GM18858 (cell line): ENCODE data around the gene OGFOD3.
"Not testable (repeated sequence)": the region's sequence is repeated elsewhere in the genome, so short reads cannot be mapped to it uniquely, and the experiment has no call there.

Source experiments
- ATAC-seq: cut with Tn5 transposase; IDR thresholded peaks from one replicate; pipeline ENCODE4 v1.9.1; 2021; ENCODE audit not compliant: unreplicated experiment

The OGFOD3 gene

DNA sequence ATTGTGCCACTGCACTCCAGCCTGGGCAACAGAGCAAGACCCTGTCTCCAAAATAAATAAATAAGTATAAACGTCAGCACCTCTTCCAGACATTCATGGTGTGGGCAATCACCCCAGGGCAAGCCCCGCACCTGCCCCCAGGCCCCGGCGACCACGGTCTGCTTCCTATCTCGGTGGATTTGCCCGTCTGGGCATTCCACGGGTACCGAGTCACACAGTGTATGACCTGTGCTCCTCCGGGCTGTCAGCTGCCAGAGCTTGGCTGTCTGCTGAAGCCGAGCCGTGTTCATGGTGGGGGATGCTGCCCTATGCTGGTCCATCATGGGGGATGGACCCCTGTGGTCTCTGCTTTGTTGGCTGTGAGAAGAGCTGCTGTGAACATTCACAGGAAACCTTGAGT is 16.7 kb upstream of the OGFOD3 start:
- no peak for ATAC-seq

DNA sequence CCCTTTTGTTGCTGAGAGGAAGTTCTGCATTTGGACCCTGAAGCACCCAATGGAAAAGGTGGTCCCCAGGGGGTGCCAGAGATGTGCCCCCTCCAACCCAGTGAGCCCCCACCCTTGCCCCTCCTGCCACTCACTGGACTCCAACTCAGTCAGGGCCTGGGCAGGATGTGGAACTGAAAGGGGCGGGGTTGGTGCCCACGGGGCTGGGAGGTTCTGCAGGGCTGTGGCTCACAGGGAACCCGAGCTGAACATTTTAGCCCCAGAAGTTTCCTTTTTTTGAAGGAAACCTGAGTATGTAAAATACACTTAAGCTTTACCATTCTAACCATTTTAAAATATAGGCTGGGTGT is 15.8 kb upstream of the OGFOD3 start:
- ATAC-seq: no peak

DNA sequence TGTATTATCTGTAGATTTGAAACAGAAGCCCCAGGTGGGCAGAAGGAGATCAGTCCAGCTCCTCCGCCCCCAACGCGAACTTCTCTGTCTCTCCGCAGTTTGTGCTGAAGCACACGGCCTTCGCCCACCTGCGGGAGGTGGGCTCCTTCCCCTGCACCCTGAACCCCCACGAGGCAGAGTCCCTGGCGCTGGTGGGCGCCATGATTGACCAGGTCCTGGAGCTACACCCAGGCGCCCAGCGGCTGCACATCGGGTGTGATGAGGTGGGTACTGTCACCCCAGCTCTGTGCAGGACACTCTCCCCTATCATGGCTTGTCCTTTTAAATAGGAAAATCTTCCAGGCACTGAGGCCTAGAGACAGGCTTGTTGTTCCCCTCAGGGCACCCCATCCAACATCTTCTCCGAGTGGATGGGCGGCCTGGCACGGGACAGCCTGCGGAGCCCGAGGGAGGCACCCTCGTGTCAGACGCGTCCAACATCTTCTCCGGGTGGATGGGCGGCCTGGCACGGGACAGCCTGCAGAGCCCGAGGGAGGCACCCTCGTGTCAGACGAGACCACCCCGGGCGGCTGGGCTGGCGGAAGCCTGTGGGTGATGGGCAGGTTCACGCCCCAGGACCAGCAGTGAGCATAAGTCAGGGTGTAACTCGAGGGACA is 15.3 kb upstream of the OGFOD3 start:
- no peak for ATAC-seq

DNA sequence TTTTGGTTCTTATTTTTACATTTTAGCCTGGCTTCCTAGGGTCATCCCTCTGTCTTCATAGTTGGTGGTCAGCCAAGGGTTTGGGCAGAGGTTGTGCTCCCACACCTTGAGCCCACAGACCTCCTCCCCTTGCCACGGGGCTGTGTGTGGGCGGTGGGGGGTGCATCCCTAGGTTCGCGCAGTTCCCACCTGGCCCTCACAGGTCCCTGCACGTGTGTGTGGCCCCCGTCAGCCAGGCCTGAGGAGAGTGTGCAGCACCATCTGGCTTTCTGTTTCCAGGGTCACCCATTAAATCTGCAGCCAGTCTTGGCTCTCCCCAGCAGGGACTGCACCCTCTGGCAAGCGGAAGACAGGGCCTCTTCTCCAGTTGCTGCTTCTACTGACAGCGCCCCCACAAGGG is 13.6 kb upstream of the OGFOD3 start:
- ATAC-seq: no peak

DNA sequence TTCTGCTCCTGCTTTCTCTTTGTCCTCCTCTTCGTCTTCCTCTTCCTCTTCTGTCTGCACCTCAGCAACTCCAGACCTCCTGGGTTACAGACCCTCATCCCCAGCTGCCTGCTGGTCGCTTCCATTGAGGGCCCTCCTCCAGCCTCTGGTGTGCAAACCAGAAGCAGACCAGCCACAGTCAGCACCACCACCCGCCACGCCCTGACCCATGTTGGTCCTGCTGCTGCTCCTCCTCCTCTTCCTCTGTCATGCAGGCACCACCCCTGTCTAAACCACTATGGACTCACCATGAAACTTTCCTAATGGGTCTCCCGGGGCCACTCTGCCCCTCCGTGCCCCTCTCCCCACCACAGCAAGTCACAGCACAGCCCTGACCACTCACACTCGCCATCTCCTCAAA is 11.4 kb upstream of the OGFOD3 start:
- no peak for ATAC-seq

DNA sequence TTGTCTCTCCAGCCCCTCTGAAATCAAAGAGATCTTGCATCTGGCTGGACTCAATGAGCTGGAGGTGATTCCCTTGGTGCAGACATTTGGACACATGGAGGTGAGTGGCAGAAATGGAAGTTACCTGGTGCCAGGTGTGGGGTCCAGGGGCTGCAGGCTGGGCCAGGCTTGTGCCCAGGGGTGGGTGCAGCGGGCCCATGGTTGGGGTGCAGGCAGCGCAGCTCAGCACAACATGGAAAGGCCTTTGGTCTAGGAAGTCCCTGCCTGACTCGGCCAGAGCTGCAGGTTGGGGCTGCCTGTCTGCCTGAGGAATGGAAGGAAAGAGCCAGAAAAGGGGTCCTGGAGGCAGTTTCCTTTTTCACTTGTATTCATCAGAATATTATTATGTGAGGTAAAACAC is 10.2 kb upstream of the OGFOD3 start:
- ATAC-seq: no peak

DNA sequence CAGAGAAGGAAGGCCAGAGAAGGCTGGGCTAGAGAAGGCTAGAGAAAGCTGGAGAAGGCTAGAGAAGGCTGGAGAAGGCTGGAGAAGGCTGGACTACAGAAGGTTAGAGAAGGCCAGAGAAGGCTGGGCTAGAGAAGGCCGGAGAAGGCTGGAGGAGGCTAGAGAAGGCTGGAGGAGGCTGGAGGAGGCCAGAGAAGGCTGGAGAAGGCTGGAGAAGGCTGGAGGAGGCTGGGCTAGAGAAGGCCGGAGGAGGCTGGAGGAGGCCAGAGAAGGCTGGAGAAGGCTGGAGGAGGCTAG is 6.4 kb upstream of the OGFOD3 start:
- no peak for ATAC-seq

DNA sequence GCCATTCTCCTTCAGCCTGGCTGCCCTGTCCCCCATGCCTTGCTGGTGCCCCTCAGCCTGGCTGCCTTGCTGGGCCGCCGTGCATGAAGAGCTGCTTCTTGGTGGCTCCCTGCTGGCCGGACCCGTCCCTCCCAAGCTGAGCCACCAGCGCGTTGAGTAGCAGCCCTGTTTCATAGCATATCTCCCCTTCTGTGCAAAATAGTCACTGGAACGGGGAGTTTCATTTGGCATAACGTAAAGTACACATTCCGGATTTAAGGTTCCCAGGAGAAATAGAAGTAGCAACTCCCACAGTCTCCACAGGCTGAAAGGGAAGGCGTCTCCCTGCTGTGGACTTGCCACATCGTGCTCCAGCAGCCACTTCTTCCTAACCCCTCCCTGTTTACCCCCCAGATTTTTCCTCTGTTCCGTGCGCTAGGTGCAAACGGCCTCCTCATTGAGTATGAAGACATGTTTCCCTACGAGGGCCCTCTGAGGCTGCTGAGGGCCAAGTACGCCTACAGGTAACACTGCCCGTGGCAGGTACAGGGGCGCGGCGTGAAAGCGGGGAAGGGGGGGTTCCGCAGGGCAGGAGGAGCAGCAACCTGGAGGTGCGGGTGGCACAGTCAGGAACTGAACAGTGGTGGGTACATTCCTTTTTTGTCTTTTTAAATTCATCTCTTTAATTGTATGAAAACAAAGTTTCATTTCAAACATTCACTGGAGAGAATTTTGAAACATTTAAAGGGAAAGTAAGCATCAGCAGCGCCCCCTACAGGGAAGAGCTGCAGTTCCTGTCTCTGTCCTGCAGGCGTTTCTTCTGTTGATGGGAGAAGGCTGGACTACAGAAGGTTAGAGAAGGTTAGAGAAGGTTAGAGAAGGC is 5.8 kb upstream of the OGFOD3 start:
- no peak for ATAC-seq

DNA sequence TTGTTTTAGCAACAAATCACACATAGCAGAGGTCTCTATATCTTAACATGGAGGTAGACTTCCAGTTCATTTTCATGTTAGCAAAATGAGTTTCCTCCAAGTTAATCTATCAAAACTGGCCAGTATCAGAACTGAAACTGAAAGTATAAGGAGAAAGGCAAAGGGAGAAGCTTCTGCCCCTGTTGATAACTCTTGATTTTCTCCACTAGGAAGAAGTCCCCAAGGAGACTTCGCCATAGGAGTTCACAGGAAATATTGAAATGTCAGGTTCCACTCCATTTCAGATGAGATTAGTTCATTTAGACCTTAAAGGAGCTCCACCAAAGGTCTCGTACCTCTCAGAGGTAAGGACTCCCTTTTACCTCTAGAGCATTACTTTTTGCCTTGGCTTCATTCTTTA is 1.2 kb upstream of the OGFOD3 start:
- no peak for ATAC-seq

DNA sequence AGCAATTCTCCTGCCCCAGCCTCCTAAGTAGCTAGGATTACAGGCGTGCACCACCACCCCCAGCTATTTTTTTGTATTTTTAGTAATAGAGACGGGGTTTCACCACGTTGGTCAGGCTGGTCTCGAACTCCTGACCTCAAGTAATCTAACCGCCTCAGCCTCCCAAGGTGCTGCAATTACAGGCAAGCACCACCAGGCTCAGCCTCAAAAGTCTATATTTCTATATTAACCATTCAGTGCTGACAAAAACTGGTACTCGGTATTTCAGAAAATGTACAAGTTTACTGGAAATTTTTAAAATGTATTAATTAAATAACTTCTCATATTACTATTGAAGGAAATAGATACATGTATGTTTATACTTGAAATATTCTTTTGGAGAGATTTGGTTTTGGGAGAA is 1.6 kb downstream of the OGFOD3 start:
- no peak for ATAC-seq

DNA sequence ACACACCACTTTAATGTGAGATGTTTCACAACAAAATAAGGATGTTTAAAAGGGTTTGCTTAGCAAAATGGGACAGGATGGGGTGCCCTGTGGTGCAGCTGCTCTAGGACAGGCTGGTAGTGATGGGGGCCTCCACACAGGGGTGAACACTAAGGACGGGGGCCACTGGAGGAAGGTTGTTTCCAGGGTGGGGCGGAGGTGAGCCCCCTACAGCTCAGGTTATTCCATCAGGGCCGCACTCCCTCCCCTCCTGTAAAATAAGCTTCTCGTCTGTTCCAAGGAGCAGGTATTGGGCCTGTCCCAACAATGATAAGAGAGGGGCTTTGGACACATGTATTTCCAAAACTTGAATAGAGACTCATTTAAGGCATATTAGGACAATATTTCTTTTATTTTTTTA is 2.1 kb downstream of the OGFOD3 start:
- no peak for ATAC-seq

DNA sequence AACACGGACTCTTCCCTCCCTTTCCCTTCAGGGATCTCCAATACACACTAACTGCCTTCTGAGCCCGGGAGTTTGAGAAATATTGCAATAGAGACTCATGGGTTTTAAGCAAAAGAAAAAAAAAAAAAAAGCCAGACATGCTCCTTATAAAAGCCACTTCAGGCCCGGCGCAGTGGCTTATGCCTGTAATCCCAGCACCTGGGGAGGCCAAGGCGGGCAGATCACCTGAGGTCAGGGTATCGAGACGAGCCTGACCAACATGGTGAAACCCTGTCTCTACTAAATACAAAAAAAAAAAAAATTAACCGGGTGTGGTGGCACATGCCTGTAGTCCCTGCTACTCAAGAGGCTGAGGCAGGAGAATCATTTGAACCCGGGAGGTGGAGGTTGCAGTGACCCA is 2.6 kb downstream of the OGFOD3 start:
- ATAC-seq: no peak

DNA sequence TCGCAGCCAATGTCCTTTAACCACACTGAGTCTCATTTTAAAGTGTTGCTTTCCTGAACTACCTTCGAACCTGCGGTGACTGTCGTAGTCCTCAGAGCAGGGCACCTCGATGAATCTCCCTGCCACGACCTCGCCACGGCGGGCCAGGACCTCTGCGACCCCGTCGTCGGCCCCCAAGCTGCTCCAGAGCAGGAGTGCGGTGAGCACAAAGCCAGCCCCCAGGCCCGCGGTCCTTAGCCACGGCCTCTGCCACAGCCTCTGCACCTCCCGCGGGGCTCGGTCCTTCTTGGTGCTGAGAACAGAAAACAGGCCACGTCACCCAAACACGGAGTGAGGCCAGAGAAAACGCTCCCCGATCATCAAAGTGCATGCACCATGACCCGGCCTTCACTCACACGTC is 3.0 kb downstream of the OGFOD3 start:
- no peak for ATAC-seq

DNA sequence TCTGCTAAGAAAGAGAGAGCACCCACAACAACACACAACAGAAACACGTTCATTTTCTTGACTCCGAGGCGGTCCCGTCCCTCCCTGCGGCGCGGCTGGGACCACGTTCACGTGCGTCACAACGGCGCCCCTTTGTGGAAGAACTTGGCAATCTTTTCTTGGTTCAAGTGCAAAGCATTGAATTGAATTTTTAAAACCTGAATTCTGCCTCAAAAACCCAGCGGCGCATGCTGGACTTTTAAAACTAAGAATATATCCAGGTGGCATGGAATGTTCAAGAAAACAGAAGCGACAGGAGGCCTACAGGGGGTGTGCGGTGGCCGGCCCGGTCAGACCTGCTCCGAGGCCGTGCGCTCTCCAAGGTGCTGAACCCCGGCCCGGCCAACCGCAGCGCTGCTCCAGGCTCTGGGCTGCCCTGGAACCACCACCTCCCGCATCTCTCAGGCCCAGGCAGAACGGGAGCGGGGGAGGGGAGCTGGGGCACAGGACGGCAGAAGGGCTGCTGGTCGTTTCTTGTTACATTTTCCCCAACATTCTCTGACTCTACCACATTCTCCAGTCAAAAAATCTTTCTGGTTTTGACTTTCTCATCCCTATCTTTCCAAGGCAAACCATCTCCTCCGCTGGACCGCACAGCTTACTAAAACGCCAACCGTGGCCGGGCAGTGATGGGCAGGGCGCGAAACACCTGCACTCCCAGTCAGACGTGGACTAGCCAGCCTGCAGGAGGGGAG is 3.7 kb downstream of the OGFOD3 start:
- ATAC-seq: no peak

DNA sequence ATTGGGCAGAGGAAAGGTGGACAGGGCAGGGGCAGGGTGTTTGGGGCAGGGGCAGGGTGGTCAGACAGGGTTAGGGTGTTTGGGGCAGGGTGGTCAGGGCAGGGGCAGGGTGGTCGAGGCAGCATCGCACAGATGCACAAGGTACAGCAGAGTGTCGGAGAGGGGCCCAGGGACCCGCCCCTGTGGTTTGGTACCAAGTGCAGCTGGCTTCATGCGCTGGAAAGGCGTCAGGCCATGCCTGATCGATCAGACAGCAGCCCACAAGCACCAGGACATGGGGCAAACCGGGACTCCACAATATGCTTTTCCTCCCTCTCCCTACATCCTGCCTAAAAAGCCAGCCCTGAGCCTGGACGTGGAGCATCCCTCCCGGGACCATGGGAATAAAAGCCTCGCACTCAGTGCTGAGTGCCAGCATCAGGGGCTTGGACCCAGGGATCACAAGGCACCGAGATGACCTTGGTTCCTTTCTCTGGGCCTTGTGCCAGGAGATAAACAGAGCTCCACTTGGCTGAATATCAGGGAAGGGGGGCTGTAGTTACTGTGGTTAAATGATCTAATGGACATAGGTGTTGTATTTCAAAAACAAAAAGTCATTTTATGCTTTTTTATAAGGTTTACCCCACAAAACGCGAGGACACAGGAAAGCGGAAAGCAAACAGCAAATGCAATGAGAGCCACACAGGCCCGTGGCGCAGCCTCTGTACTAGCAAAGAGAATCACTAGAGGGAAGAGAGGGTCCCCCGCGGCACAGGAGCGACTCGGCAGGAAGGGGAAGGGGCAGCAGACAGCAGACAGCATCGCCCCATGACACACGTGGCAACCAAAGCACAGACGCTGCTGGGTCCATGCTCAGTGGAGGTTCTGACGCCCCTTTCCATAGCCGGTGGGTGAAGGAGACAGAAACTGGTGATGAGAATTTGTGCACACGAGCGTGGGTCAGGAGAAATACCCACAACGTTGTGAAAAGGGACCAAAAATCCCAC is 5.6 kb downstream of the OGFOD3 start:
- ATAC-seq: no peak

DNA sequence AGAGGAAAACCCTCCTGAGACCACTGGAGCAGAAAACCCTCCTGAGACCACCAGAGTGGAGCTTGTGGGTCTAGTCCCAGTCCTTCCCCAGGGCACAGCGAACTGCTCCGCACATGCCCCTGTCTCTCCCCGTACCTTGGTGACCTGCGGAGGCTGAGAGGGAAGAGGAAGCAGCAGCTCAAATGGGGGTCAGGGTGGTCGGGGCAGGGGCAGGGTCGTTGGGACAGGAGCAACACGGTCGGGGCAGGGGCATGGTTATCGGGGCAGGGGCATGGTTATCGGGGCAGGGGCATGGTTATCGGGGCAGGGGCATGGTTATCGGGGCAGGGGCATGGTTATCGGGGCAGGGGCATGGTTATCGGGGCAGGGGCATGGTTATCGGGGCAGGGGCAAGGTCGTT is 6.3 kb downstream of the OGFOD3 start:
- ATAC-seq: not testable (repeated sequence)

DNA sequence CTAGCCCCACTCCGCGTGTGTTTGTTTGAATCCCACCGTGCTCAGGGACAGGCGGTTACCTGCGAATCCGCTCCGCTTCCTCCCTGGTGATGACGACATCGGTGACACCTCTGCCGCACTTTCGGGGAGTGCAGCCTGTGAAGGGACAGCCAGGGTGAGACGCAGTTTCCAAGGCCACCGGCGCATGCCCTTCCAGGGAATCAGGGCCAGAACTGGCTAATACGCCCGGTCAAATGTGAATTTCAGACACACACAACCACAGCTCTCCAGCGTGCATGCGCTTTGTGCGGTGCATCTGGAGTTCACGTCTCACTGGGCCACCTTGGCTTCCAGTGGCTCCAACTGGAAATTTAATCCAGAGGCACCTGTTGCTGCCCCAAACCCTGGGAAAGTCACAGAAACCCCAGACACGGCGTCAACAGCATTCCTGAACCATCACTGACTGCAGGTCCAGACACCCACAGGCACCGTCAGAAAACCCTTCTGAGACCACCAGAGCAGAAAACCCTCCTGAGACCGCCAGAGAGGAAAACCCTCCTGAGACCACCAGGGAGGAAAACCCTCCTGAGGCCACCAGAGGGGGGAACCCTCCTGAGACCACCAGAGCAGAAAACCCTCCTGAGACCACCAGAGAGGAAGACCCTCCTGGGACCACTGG is 6.9 kb downstream of the OGFOD3 start:
- no peak for ATAC-seq

DNA sequence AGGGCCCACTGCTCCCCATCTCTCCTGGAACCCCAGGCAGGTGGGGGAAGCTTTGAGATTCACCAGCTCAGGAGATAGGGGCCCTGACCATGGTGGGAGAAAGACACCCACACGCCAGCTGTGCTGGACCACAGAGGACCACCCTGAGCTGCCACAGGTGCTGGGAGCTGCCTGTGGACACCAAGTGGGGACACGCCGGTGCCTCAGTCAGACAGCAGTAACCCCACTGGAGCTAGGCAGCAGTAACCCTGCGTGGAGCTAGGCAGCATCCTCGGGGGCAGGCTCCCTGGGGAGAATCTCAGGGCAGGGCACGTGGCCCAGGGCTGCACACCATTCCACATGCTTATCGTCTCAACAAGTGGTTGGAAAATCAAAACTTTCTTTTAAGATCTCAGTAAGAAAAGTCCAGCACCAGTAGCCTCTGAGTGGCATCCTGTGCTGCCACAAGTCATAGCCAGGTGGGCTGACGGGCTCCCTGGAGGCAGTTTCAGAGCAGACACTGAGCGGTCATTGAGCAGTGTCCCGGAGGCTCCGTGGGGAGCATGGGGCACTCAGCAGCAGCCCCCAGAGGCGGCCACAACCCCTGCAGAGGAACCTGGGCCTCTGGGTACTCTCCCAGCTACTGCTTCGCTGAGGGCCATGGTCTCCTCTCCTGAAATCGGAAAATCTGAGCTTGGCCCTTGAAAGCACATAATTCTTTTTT is 8.2 kb downstream of the OGFOD3 start:
- ATAC-seq: no peak

DNA sequence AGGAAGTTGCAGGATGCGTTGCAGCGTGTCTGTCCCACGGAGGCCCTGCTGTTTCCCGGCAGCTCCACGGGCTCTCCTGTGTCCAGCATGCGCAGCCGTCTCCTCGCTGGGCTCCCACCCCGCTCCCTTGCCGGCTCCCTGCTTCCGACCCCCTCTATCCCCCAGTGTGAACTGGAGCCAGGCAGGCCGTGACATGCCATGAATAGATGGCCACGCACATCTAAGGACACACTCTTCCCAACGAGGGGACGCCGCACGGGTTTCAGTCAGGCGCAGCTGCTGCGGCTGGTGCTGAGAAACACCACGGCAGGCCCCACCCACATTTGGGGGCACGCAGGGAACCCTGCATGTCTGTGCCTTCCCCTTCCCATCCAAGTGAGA is 9.5 kb downstream of the OGFOD3 start:
- no peak for ATAC-seq

DNA sequence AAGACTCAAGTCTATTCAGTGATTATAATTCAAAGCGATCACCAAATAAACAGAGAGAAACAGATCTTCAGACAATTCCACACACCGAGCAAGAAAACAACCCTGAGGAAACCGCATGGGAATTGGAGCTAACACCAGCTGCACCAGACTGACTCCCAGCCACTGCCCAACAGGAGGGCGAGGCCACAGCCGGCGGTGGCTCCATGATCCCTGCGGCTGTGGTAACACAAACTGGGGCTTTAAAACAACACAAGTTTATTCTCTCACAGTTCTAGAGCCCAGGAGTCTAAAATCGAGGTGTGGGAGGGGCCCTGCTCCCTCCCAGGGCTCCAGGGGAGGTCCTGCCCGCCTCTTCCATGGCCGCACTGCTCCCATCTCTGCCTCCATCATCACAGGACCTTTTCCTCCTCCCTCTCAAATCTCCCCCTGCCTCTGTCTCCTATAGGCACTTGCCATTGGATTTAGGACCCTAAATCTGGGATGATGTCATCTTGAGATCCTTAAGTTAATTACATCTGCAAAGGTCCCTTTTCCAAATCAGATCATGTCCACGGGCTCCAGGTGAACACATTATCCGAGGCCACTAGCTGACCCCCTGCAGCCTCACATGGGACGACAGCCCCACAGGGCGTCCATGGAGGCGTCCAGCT is 10.0 kb downstream of the OGFOD3 start:
- no peak for ATAC-seq
